Uterus (tissue), 2 donors: Measurements from ENCODE around the gene PEX16.

Experiments used
- POLR2A ChIP-seq, 2 donors: fragments of 450-650 bp; IDR thresholded peaks; one replicate each; pipeline ENCODE4 v1.6.1; 2016; ENCODE audit warnings: antibody characterized with exemption in 2 of 2, mild to moderate bottlenecking in 1 of 2, moderate library complexity in 1 of 2
- TF ChIP-seq, protein P1 (sequence below), 4 experiments: fragments of 200-600 bp in 2 of 4; fragments of 450-650 bp in 2 of 4; sonication (generic) in 2 of 4; IDR thresholded peaks; one replicate each; pipeline ENCODE4 v1.5.1; 2016 to 2019; ENCODE audit warnings: antibody characterized with exemption in 4 of 4, mild to moderate bottlenecking in 2 of 4, moderate library complexity in 1 of 4

DNA sequence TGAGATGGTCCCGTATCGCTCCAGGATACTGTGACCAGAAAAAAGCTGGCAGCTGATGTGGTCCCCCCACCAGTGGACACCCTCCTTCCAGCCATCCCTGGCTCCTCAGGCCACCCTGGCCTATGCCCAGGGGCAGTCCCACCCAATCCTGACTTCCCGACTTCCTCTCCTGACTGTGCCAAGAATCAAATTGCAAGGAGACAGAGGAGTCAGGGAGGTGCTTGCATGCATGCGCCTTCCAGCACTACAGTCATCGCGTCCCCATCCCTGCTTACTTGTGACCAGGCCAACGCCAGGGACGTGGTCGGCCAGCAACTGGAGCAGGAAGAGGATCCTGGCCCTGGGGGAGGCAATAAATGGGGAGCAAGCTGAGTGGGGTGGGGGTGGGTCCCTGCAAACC, 7.1 kb downstream of the PEX16 start:
- no peak for TF ChIP-seq POLR2A (IDR thresholded peaks at IDR 0.05)
- TF ChIP-seq, protein P1, sequence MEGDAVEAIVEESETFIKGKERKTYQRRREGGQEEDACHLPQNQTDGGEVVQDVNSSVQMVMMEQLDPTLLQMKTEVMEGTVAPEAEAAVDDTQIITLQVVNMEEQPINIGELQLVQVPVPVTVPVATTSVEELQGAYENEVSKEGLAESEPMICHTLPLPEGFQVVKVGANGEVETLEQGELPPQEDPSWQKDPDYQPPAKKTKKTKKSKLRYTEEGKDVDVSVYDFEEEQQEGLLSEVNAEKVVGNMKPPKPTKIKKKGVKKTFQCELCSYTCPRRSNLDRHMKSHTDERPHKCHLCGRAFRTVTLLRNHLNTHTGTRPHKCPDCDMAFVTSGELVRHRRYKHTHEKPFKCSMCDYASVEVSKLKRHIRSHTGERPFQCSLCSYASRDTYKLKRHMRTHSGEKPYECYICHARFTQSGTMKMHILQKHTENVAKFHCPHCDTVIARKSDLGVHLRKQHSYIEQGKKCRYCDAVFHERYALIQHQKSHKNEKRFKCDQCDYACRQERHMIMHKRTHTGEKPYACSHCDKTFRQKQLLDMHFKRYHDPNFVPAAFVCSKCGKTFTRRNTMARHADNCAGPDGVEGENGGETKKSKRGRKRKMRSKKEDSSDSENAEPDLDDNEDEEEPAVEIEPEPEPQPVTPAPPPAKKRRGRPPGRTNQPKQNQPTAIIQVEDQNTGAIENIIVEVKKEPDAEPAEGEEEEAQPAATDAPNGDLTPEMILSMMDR (IDR thresholded peaks at IDR 0.05), result no peak
